HepG2 (cell line): ENCODE results near the gene NSMF. TPM values are rescaled to one million over a fixed set of nuclear protein-coding genes. Genes with fewer than 3 reads are reported as not detected.
"Not testable (repeated sequence)": the region's sequence is repeated elsewhere in the genome, so short reads cannot be mapped to it uniquely, and the experiment has no call there.

Source experiments
- ATAC-seq: fragments of 200-7000 bp; cut with Tn5 transposase; 3 replicates; pipeline ENCODE4 v1.9.1; 2020; ENCODE audit warnings: mild to moderate bottlenecking, moderate library complexity
- BruUV-seq: library from RNA; stranded (reverse); fragments of 400-500 nt; replicated peaks from 2 replicates; lab custom pipeline; 2021; lab: Mats Ljungman, UMichigan
- CTCF ChIA-PET: fragments of 300-600 bp; formaldehyde crosslinking; extraction: SDS; loops from one replicate; lab custom pipeline; 2021; ENCODE audit warnings: low total read pairs, inconsistent platforms, low intra/inter-chr PET ratio; lab: Yijun Ruan, JAX
- POLR2A ChIA-PET: fragments of 350-600 bp; sonication (Branson Sonifier 250); formaldehyde crosslinking; loops from one replicate; lab custom pipeline; 2020; ENCODE audit warnings: antibody characterized with exemption, inconsistent platforms; lab: Yijun Ruan, JAX
- DNase-seq: peaks from one replicate; pipeline ENCODE4 v3.0.0-alpha.2; 2015; ENCODE audit warnings: low spot score
- FAIRE-seq: peaks from 3 replicates; lab custom pipeline; 2011; peaks lifted over from hg19 to GRCh38; lab: Jason Lieb, UNC
- H2AFZ ChIP-seq: one replicate; pipeline ENCODE4 v1.6.1; 2011; ENCODE audit warnings: low read length, inconsistent platforms
- H3K27ac ChIP-seq: fragments of 300-600 bp; 3 replicates; pipeline ENCODE4 v1.8.0; 2011; ENCODE audit warnings: mixed run types, mild to moderate bottlenecking, mixed read lengths, low read length, inconsistent platforms; ENCODE audit not compliant: insufficient read depth; ENCODE audit errors: extremely low read length
- H3K27me3 ChIP-seq, 2 experiments: fragments of 200-600 bp in 1 of 2; 2 replicates in 1 of 2; 3 replicates in 1 of 2; pipeline versions ENCODE4 v1.6.0 to v1.8.0; 2011; ENCODE audit warnings: low read length in 2 of 2, mild to moderate bottlenecking in 2 of 2, moderate library complexity in 2 of 2, inconsistent platforms in 1 of 2; ENCODE audit not compliant: insufficient read depth in 2 of 2, control insufficient read depth in 1 of 2
- H3K36me3 ChIP-seq, 2 experiments: fragments of 200-600 bp in 1 of 2; replicated peaks in 1 of 2; 2 replicates in 1 of 2; 3 replicates in 1 of 2; pipeline versions ENCODE4 v1.5.1 to v1.8.0; 2011; ENCODE audit warnings: low read length in 2 of 2, inconsistent platforms in 1 of 2; ENCODE audit not compliant: insufficient read depth in 2 of 2, control insufficient read depth in 1 of 2
- H3K4me1 ChIP-seq: 2 replicates; pipeline ENCODE4 v1.5.1; 2012; ENCODE audit warnings: low read length, inconsistent platforms; ENCODE audit not compliant: insufficient read depth
- H3K4me2 ChIP-seq: 2 replicates; pipeline ENCODE4 v1.6.0; 2011; ENCODE audit warnings: low read depth, low read length, inconsistent platforms
- H3K4me3 ChIP-seq, 3 experiments: fragments of 200-600 bp in 1 of 3; sonication (generic), shearing (Covaris generic) in 1 of 3; replicated peaks in 1 of 3; 2 replicates each; pipeline ENCODE4 v1.5.1; 2011 to 2016; ENCODE audit warnings: low read length in 3 of 3, inconsistent platforms in 2 of 3, low read depth in 2 of 3, mild to moderate bottlenecking in 2 of 3, control low read depth in 1 of 3, mixed read lengths in 1 of 3; ENCODE audit not compliant: insufficient read depth in 1 of 3
- H3K79me2 ChIP-seq: one replicate; pipeline ENCODE4 v1.6.1; 2011; ENCODE audit warnings: low read length, inconsistent platforms; ENCODE audit not compliant: insufficient read depth
- H3K9ac ChIP-seq: 2 replicates; pipeline ENCODE4 v1.6.0; 2011; ENCODE audit warnings: mild to moderate bottlenecking, low read depth, low read length, inconsistent platforms; ENCODE audit not compliant: insufficient read depth
- H3K9me3 ChIP-seq: 2 replicates; pipeline ENCODE4 v1.5.1; 2012; ENCODE audit warnings: mild to moderate bottlenecking, low read length
- H4K20me1 ChIP-seq: 2 replicates; pipeline ENCODE4 v1.6.0; 2011; ENCODE audit warnings: inconsistent platforms, mild to moderate bottlenecking, low read length, moderate library complexity; ENCODE audit not compliant: insufficient read depth
- FOXO1 ChIP-seq: sonication (generic); formaldehyde crosslinking; IDR thresholded peaks from 2 replicates; pipeline ENCODE4 v1.4.0; 2020; ENCODE audit warnings: missing genetic modification reagents
- ISX ChIP-seq: sonication (generic); formaldehyde crosslinking; conservative IDR thresholded peaks from 2 replicates; pipeline ENCODE4 v1.5.0; 2020; ENCODE audit warnings: missing genetic modification reagents
- SKI ChIP-seq: fragments of 450-650 bp; IDR thresholded peaks from one replicate; pipeline ENCODE4 v1.6.1; 2018; ENCODE audit warnings: mild to moderate bottlenecking; ENCODE audit not compliant: partially characterized antibody
- SMAD3 ChIP-seq: sonication (generic); formaldehyde crosslinking; IDR thresholded peaks from 2 replicates; pipeline ENCODE4 v1.4.0; 2020; ENCODE audit warnings: missing genetic modification reagents
- ZC3H13 ChIP-seq: sonication (generic); formaldehyde crosslinking; IDR thresholded peaks from 2 replicates; pipeline ENCODE4 v1.8.1; 2023; ENCODE audit warnings: mild to moderate bottlenecking, missing genetic modification reagents, moderate library complexity
- ZNF235 ChIP-seq: sonication (generic); formaldehyde crosslinking; IDR thresholded peaks from 2 replicates; pipeline ENCODE4 v1.8.1; 2023; ENCODE audit warnings: mild to moderate bottlenecking, missing genetic modification reagents, borderline replicate concordance
- WGBS: methylation state at CpG from one replicate; pipeline ENCODE4 v1.1.6; 2017; ENCODE audit warnings: low lambda C conversion rate; 5-methylcytosine and 5-hydroxymethylcytosine counted together
- in situ Hi-C: cut with HindIII; loops from 2 replicates; pipeline ENCODE4 v1.10.0; 2017; ENCODE audit warnings: low pct_unique_long_range_greater_than_20kb; ENCODE audit not compliant: extremely low pct_ligation_motif_present
- intact Hi-C: fragments of 100-400 bp; cut with micrococcal nuclease; formaldehyde crosslinking; loops from one replicate; pipeline ENCODE4 v1.10.0; 2022; ENCODE audit not compliant: unreplicated experiment
- polyA plus RNA-seq, 8 experiments: library from polyadenylated mRNA; depleted of rRNA in 3 of 8; stranded (reverse) in 7 of 8; unstranded in 1 of 8; fragments of >200 nt; fragmentation: Illumina TruSeq in 4 of 8; extraction: Trizol in 4 of 8; gene quantifications; 2 replicates each; pipeline versions ENCODE4 v1.2.1 to v1.2.3, GENCODE V29; 2011 to 2016; ENCODE audit warnings: low read depth in 4 of 8, missing spikeins in 1 of 8, mixed read lengths in 1 of 8; ENCODE audit not compliant: insufficient read depth in 1 of 8
- total RNA-seq, 5 experiments: library from RNA; depleted of rRNA; stranded (reverse); fragments of >200 nt; fragmentation: Illumina TruSeq; extraction: Trizol; gene quantifications; 2 replicates each; pipeline ENCODE4 v1.2.3, GENCODE V29; 2016; ENCODE audit warnings: low read depth in 1 of 5

Gene NSMF
- total and polyA plus RNA-seq, 2 of the 13 experiments (the other 11 are each of a cell fraction or from before 2014, with no cell fraction given), result 44.3 to 183 TPM

DNA sequence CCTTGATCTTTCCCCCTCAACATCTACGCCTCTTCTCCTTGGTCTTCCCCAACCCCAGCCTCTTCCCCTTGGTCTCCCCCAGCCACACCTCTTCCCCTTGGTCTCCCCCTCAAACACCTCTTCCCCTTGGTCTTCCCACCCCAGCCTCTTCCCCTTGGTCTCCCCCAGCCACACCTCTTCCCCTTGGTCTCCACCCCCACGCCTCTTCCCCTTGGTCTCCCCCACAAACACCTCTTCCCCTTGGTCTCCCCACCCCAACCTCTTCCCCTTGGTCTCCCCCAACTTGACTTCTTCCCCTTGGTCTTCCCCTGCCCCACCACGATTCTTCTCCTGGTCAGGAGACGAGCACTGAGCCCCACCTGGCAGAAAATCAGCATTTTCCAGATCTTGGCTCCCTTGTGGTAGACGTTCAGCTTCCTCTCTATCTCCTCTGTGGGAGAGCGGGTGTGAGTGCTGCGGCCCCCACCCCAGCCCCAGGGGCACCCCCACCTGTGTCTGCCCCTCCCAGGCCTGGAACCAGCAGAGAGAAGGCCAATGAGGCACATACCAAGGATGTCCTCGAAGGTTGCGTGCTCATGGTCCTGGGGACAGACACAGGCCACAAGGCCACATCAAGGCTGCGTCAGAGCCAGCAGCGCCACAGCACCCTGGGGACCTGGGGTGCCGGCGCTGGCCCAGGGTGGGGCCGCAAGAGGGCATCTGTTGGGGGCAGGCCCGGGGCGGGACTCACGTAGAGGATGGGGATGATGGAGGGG, 7.0 kb downstream of the NSMF start:
- no TSS peak for BruUV-seq
- no peak for TF ChIP-seq FOXO1 (CRISPR knock-in tag)
- TF ChIP-seq ZNF235 (CRISPR knock-in tag), result no peak
- TF ChIP-seq ZC3H13, result no peak
- TF ChIP-seq SKI, result no peak
- TF ChIP-seq ISX (CRISPR knock-in tag), result no peak
- TF ChIP-seq SMAD3 (CRISPR knock-in tag), result no peak
- TF ChIP-seq, all 625 proteins: peak for 0
- Histone ChIP-seq H4K20me1 (peaks cover 12% of the 10 kb centered on the region; the same call in 1 of the 2 replicates), H3K9ac (no peak overlapping the region), H3K36me3 (peaks cover 10 to 46% of the 10 kb centered on the region in 2 experiments), H3K27ac (peak overlapping the region; percentile 40), H3K27me3 (no peaks in the 10 kb centered on the region), H2AFZ (no peak overlapping the region), H3K4me2 (no peak overlapping the region; the same call in 1 of the 2 replicates), H3K9me3 (no peaks in the 10 kb centered on the region), H3K79me2 (peaks cover 14% of the 10 kb centered on the region), H3K4me1 (peaks cover 55% of the 10 kb centered on the region), H3K4me3 (no peak overlapping the region)
- POLR2A ChIA-PET, result interaction anchor here (0.6 kb wide), 1 partner anchor 81 kb away, joined by 3 read pairs; no protein-coding TSS in a partner anchor
- 98% methylated on average over 13 of the region's 17 CpGs for WGBS
- in situ Hi-C loops (no loop called here), intact Hi-C loops (no loop called here)
- DNase-seq (no peak), FAIRE-seq (no peak), ATAC-seq (no peak)
- CTCF ChIA-PET, result no interaction called here

DNA sequence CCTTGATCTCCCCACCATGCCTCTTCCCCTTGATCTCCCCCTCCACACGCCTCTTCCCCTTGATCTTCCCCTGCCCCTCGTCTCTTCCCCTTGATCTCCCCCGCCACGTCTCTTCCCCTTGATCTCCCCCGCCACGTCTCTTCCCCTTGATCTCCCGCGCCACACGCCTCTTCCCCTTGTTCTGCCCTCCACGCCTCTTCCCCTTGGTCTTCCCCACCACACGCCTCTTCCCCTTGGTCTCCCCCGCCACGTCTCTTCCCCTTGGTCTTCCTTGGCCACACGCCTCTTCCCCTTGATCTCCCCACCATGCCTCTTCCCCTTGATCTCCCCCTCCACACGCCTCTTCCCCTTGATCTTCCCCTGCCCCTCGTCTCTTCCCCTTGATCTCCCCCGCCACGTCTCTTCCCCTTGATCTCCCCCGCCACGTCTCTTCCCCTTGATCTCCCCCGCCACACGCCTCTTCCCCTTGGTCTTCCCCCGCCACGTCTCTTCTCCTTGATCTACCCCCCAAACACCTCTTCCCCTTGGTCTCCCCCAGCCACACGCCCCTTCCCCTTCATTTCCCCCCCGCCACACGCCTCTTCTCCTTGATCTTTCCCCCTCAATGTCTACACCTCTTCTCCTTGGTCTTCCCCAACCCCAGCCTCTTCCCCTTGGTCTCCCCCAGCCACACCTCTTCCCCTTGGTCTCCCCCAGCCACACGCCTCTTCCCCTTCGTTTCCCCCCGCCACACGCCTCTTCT, 7.7 kb downstream of the NSMF start:
- DNase-seq, H3K9ac ChIP-seq, ATAC-seq, POLR2A ChIA-PET, H2AFZ ChIP-seq, H3K4me2 ChIP-seq, H3K27me3 ChIP-seq, in situ Hi-C loops, intact Hi-C loops, FAIRE-seq, H3K79me2 ChIP-seq, CTCF ChIA-PET, H4K20me1 ChIP-seq, H3K27ac ChIP-seq, BruUV-seq, H3K4me3 ChIP-seq, H3K9me3 ChIP-seq: not testable (repeated sequence)
- H3K4me1 ChIP-seq, result peaks cover 48% of the 10 kb centered on the region
- 96% methylated on average over 17 of the region's 31 CpGs for WGBS
- H3K36me3 ChIP-seq, result peaks cover 10 to 39% of the 10 kb centered on the region in 2 experiments
